ENCODE data around the gene RXFP2.

RXFP2 gene

GRCh38 chr13:31725841-31726240 lies 13.5 kb upstream of the RXFP2 start:
- peaks cover 79% of the 10 kb centered on the region for H3K79me2 ChIP-seq (ENCODE audit: low read length)
- H3K4me2 ChIP-seq (ENCODE audit: low read length), result no peak overlapping the region
- peaks cover 7% of the 10 kb centered on the region; the same call in 1 of the 2 replicates for H4K20me1 ChIP-seq (ENCODE audit: insufficient read depth, low read length)
- peaks cover 52% of the 10 kb centered on the region for H3K36me3 ChIP-seq (replicated peaks; ENCODE audit: low read depth, low read length)
- H3K27ac ChIP-seq (ENCODE audit: low read length), result no peak overlapping the region
- H3K9ac ChIP-seq (ENCODE audit: low read length), result no peak overlapping the region
- no peak overlapping the region for H3K4me3 ChIP-seq (ENCODE audit: low read length)
- no peak overlapping the region for H2AFZ ChIP-seq (ENCODE audit: low read depth, low read length)
- no peak for TF ChIP-seq EZH2phosphoT487 (IDR thresholded peaks at IDR 0.05; ENCODE audit: low read depth)
- TF ChIP-seq CTCF (IDR thresholded peaks at IDR 0.05; ENCODE audit: low read depth, low read length), result no peak
- no peaks in the 10 kb centered on the region for H3K4me1 ChIP-seq (ENCODE audit: low read length)
- no peaks in the 10 kb centered on the region for H3K27me3 ChIP-seq (ENCODE audit: low read depth, low read length)
- H3K9me3 ChIP-seq (ENCODE audit: insufficient read depth, low read length), result no peaks in the 10 kb centered on the region

- Histone ChIP-seq H3K79me2 (ENCODE audit: low read length) (peaks cover 94% of the 10 kb centered on the region), H3K9ac (ENCODE audit: low read length) (no peak overlapping the region), H3K27ac (ENCODE audit: low read length) (no peak overlapping the region), H3K4me3 (ENCODE audit: low read length) (no peak overlapping the region), H3K9me3 (ENCODE audit: insufficient read depth, low read length) (no peaks in the 10 kb centered on the region), H2AFZ (ENCODE audit: low read depth, low read length) (no peak overlapping the region), H3K36me3 (replicated peaks; ENCODE audit: low read depth, low read length) (peaks cover 42% of the 10 kb centered on the region), H4K20me1 (ENCODE audit: insufficient read depth, low read length) (peaks cover 4% of the 10 kb centered on the region; the same call in 1 of the 2 replicates), H3K4me2 (ENCODE audit: low read length) (no peak overlapping the region), H3K27me3 (ENCODE audit: low read depth, low read length) (no peaks in the 10 kb centered on the region), H3K4me1 (ENCODE audit: low read length) (peaks cover 21% of the 10 kb centered on the region)
- TF ChIP-seq CTCF (IDR thresholded peaks at IDR 0.05; ENCODE audit: low read depth, low read length) (no peak), EZH2phosphoT487 (IDR thresholded peaks at IDR 0.05; ENCODE audit: low read depth) (no peak)
Observed at GRCh38 chr13:31731921-31732320, 7.4 kb upstream of the RXFP2 start.

- Histone ChIP-seq H3K27me3 (ENCODE audit: low read depth, low read length) (no peaks in the 10 kb centered on the region), H2AFZ (ENCODE audit: low read depth, low read length) (no peak overlapping the region), H3K4me3 (ENCODE audit: low read length) (no peak overlapping the region), H4K20me1 (ENCODE audit: insufficient read depth, low read length) (no peaks in the 10 kb centered on the region; the same call in 1 of the 2 replicates), H3K36me3 (replicated peaks; ENCODE audit: low read depth, low read length) (peaks cover 40% of the 10 kb centered on the region), H3K4me2 (ENCODE audit: low read length) (no peak overlapping the region), H3K4me1 (ENCODE audit: low read length) (peaks cover 31% of the 10 kb centered on the region), H3K27ac (ENCODE audit: low read length) (no peak overlapping the region), H3K9me3 (ENCODE audit: insufficient read depth, low read length) (no peaks in the 10 kb centered on the region), H3K9ac (ENCODE audit: low read length) (no peak overlapping the region), H3K79me2 (ENCODE audit: low read length) (peaks cover 95% of the 10 kb centered on the region)
- TF ChIP-seq EZH2phosphoT487 (IDR thresholded peaks at IDR 0.05; ENCODE audit: low read depth), result no peak
- no peak for TF ChIP-seq CTCF (IDR thresholded peaks at IDR 0.05; ENCODE audit: low read depth, low read length)
Observed at GRCh38 chr13:31733066-31733465, 6.3 kb upstream of the RXFP2 start.

GRCh38 chr13:31733647-31734046 lies 5.7 kb upstream of the RXFP2 start:
- H3K27ac ChIP-seq (ENCODE audit: low read length), result no peak overlapping the region
- peaks cover 45% of the 10 kb centered on the region for H3K36me3 ChIP-seq (replicated peaks; ENCODE audit: low read depth, low read length)
- H3K4me1 ChIP-seq (ENCODE audit: low read length), result peaks cover 37% of the 10 kb centered on the region
- H3K27me3 ChIP-seq (ENCODE audit: low read depth, low read length), result no peaks in the 10 kb centered on the region
- H3K9me3 ChIP-seq (ENCODE audit: insufficient read depth, low read length), result no peaks in the 10 kb centered on the region
- H4K20me1 ChIP-seq (ENCODE audit: insufficient read depth, low read length), result no peaks in the 10 kb centered on the region; the same call in 1 of the 2 replicates
- no peak overlapping the region for H2AFZ ChIP-seq (ENCODE audit: low read depth, low read length)
- peaks cover 96% of the 10 kb centered on the region for H3K79me2 ChIP-seq (ENCODE audit: low read length)
- no peak overlapping the region for H3K4me2 ChIP-seq (ENCODE audit: low read length)
- H3K9ac ChIP-seq (ENCODE audit: low read length), result no peak overlapping the region
- no peak overlapping the region for H3K4me3 ChIP-seq (ENCODE audit: low read length)
- no peak for TF ChIP-seq EZH2phosphoT487 (IDR thresholded peaks at IDR 0.05; ENCODE audit: low read depth)

Data from OCI-LY3 (cell line).